CD4-positive, alpha-beta memory T cell (primary cell): ENCODE results near the gene LCE4A. TPM values are rescaled to one million over a fixed set of nuclear protein-coding genes. Genes with fewer than 3 reads are reported as not detected.

Experiments used
- CTCF ChIA-PET: fragments of 350-600 bp; sonication (Branson Sonifier 250); formaldehyde crosslinking; loops from one replicate; lab custom pipeline; 2021; ENCODE audit warnings: inconsistent platforms; ENCODE audit not compliant: partially characterized antibody; lab: Charles Lee
- POLR2A ChIA-PET: fragments of 350-600 bp; sonication (Branson Sonifier 250); formaldehyde crosslinking; loops from one replicate; lab custom pipeline; 2021; ENCODE audit not compliant: partially characterized antibody; lab: Charles Lee
- DNase-seq, 5 donors: peaks; one replicate each; pipeline versions ENCODE4 v3.0.0 to v3.0.0-alpha.2; 2020 to 2022; ENCODE audit warnings: mixed read lengths in 1 of 5
- H3K27ac ChIP-seq: one replicate; pipeline ENCODE4 v1.7.0; 2013; ENCODE audit warnings: low read depth, low read length
- H3K27me3 ChIP-seq: 2 replicates; pipeline ENCODE4 v1.7.0; 2013; ENCODE audit warnings: mild to moderate bottlenecking, low read length, moderate library complexity; ENCODE audit not compliant: insufficient read depth
- H3K36me3 ChIP-seq: 2 replicates; pipeline ENCODE4 v1.7.0; 2013; ENCODE audit warnings: mild to moderate bottlenecking, low read length, moderate library complexity; ENCODE audit not compliant: insufficient read depth
- H3K4me1 ChIP-seq: 2 replicates; pipeline ENCODE4 v1.7.0; 2013; ENCODE audit warnings: mild to moderate bottlenecking, low read length, moderate library complexity; ENCODE audit not compliant: insufficient read depth
- H3K4me3 ChIP-seq, 2 donors: one replicate each; pipeline ENCODE4 v1.7.0; 2013; ENCODE audit warnings: low read length in 2 of 2, mild to moderate bottlenecking in 1 of 2
- H3K9me3 ChIP-seq, 2 donors: one replicate each; pipeline ENCODE4 v1.7.0; 2013; ENCODE audit warnings: low read length in 2 of 2, control low read depth in 1 of 2; ENCODE audit not compliant: control insufficient read depth in 1 of 2
- H3K27ac Mint-ChIP-seq, 7 donors: one replicate each; pipeline ENCODE4 v1.8.0; 2020 to 2021; ENCODE audit warnings: mixed read lengths in 7 of 7, mild to moderate bottlenecking in 6 of 7, inconsistent platforms in 3 of 7, moderate library complexity in 3 of 7
- H3K27me3 Mint-ChIP-seq, 2 donors: one replicate each; pipeline ENCODE4 v1.8.0; 2020 to 2021; ENCODE audit warnings: mixed read lengths in 2 of 2
- H3K36me3 Mint-ChIP-seq, 2 donors: one replicate each; pipeline ENCODE4 v1.8.0; 2020 to 2021; ENCODE audit warnings: mixed read lengths in 2 of 2, inconsistent platforms in 1 of 2, mild to moderate bottlenecking in 1 of 2
- H3K4me1 Mint-ChIP-seq, 4 donors: one replicate each; pipeline ENCODE4 v1.8.0; 2020 to 2021; ENCODE audit warnings: mixed read lengths in 4 of 4, mild to moderate bottlenecking in 1 of 4
- H3K4me3 Mint-ChIP-seq, 8 donors: one replicate each; pipeline ENCODE4 v1.8.0; 2020 to 2021; ENCODE audit warnings: mixed read lengths in 8 of 8, mild to moderate bottlenecking in 7 of 8, moderate library complexity in 6 of 8, inconsistent platforms in 3 of 8
- H3K9me3 Mint-ChIP-seq, 8 donors: one replicate each; pipeline ENCODE4 v1.8.0; 2020 to 2021; ENCODE audit warnings: mixed read lengths in 8 of 8, mild to moderate bottlenecking in 5 of 8, inconsistent platforms in 3 of 8, moderate library complexity in 1 of 8
- intact Hi-C: fragments of 100-400 bp; cut with micrococcal nuclease; formaldehyde crosslinking; loops from one replicate; pipeline ENCODE4 v1.15.1; 2023
- polyA plus RNA-seq, 2 donors: library from polyadenylated mRNA; unstranded; fragments of 300-500 nt; fragmentation: Illumina TruSeq; gene quantifications; one replicate each; pipeline ENCODE4 v1.2.3, GENCODE V29; 2021
- total RNA-seq, 2 experiments: library from RNA; stranded (reverse); gene quantifications; one replicate each; pipeline ENCODE4 v1.2.3, GENCODE V29; 2021

LCE4A gene
- total and polyA plus RNA-seq, 4 experiments from 2014 or later = not detected

DNA sequence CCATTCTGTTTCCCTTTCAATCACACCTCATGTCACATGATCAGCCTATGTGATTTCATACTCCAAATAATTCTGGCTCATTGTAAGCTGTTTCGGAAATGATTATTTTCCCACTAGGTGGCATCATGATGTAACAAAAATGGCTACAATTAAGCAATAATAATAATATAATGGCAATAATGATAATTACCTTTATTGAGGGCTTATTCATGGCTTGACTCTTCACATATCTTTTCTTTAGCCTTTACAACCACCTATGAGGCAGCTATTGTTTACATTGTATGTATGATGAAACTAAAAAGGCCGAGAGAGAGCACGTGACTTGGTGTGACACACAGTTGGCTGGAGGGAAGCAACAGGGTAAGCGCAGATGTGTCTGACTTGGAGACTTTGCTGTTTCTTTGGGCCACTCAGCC is 37.3 kb downstream of the LCE4A start:
- Mint-ChIP-seq H3K4me1 (no peaks in the 10 kb centered on the region), H3K27ac (no peak overlapping the region), H3K4me3 (no peak overlapping the region), H3K36me3 (no peaks in the 10 kb centered on the region), H3K9me3 (no peaks in the 10 kb centered on the region), H3K27me3 (peaks cover 13 to 32% of the 10 kb centered on the region in 2 donors)
- CTCF ChIA-PET = no interaction called here
- intact Hi-C loops = no loop called here
- Histone ChIP-seq H3K4me3 (no peak overlapping the region), H3K36me3 (no peaks in the 10 kb centered on the region), H3K27ac (no peak overlapping the region), H3K27me3 (no peaks in the 10 kb centered on the region), H3K4me1 (no peaks in the 10 kb centered on the region), H3K9me3 (no peaks in the 10 kb centered on the region)
- POLR2A ChIA-PET = no interaction called here
- DNase-seq = no peak

DNA sequence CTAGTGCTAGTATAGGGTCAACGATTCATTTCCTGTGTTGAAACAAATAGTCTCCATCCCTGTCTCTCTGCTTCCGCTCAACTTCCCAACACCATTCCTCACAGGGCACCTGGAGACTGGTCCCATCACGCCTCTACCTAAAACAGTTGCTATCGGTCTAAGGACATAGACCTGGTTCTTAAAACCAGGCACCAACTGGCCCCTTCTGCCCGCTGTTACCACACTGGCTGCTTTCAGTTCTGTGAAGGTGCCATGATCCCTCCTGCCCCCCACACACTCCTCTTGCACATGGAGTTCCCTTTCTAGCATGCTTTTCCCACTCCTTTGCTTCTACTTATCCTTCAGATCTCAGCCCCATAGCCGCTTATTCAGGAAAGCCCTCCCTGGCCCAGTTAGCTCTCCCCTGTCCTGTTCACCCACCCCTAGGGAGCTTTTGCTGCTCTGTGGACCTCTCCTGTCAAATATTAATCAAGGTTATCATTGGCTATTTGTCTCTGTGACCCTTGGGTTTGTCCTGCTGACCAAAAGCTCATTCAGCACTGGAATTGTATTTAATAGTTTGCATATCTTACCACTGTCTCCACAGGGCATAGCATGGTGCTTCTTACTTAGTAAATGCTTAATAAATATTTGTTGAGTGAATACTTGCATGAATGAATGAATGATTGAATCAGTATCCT is 37.9 kb downstream of the LCE4A start:
- ChIA-PET POLR2A (no interaction called here), CTCF (no interaction called here)
- no peaks in the 10 kb centered on the region for H3K36me3 Mint-ChIP-seq
- H3K4me3 Mint-ChIP-seq = no peak overlapping the region
- peaks cover 16 to 37% of the 10 kb centered on the region in 2 donors for H3K27me3 Mint-ChIP-seq
- Histone ChIP-seq H3K27ac (no peak overlapping the region), H3K4me3 (no peak overlapping the region), H3K36me3 (no peaks in the 10 kb centered on the region), H3K27me3 (peaks cover 3% of the 10 kb centered on the region), H3K9me3 (no peaks in the 10 kb centered on the region), H3K4me1 (no peaks in the 10 kb centered on the region)
- intact Hi-C loops = no loop called here
- H3K27ac Mint-ChIP-seq = no peak overlapping the region
- no peak for DNase-seq
- no peaks in the 10 kb centered on the region for H3K4me1 Mint-ChIP-seq
- no peaks in the 10 kb centered on the region for H3K9me3 Mint-ChIP-seq

DNA sequence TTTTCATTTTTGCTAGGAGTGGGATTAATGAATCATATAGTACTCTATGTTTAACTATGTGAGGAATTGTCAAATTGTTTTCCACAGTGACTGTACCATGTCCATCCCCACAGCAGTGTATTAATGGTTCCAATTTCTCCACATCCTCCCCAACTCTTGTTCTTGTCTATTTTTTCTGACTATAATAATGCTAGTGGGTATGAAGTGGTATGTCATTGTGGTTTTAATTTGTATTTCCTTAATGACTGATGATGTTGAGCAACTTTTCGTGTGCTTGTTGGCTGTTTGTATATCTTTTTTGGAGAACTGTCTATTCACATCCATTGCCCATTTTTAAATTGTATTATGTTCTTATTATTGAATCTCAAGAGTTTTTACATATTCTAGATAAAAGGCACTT is 39.9 kb downstream of the LCE4A start:
- POLR2A ChIA-PET = no interaction called here
- peaks cover 3% of the 10 kb centered on the region for H3K27me3 ChIP-seq
- no peaks in the 10 kb centered on the region for H3K9me3 Mint-ChIP-seq
- no peak overlapping the region for H3K27ac ChIP-seq
- no peak for DNase-seq
- peaks cover 18 to 32% of the 10 kb centered on the region in 2 donors for H3K27me3 Mint-ChIP-seq
- H3K36me3 ChIP-seq = no peaks in the 10 kb centered on the region
- H3K4me3 ChIP-seq = no peak overlapping the region
- H3K4me3 Mint-ChIP-seq = no peak overlapping the region
- H3K9me3 ChIP-seq = no peaks in the 10 kb centered on the region
- H3K27ac Mint-ChIP-seq = no peak overlapping the region
- CTCF ChIA-PET = no interaction called here
- intact Hi-C loops = no loop called here
- no peaks in the 10 kb centered on the region for H3K4me1 Mint-ChIP-seq
- no peaks in the 10 kb centered on the region for H3K4me1 ChIP-seq
- H3K36me3 Mint-ChIP-seq = no peaks in the 10 kb centered on the region

DNA sequence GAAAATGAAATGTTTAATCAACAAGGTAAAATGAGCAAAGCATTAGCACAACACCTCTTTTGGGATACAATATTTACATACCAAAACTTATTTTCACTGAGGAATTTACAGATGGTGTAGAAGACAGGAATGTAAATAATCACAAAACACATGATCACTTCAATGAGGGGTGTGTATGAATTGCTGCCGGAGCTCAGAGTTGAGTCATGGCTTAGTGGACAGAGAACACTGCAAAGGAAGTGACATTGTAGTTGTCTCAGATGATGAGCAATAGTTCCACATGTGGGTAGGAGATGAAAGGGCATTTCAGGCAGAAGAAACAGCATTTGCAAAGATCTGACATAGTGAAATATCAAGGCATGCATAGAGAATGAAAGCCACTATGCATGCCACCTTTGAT is 44.3 kb downstream of the LCE4A start:
- H3K36me3 ChIP-seq = no peaks in the 10 kb centered on the region
- Mint-ChIP-seq H3K27ac (no peak overlapping the region), H3K9me3 (no peaks in the 10 kb centered on the region), H3K36me3 (no peaks in the 10 kb centered on the region), H3K4me3 (no peak overlapping the region), H3K27me3 (peaks cover 22 to 25% of the 10 kb centered on the region in 2 donors), H3K4me1 (no peaks in the 10 kb centered on the region)
- H3K27me3 ChIP-seq = peaks cover 3% of the 10 kb centered on the region
- no peaks in the 10 kb centered on the region for H3K9me3 ChIP-seq
- intact Hi-C loops = no loop called here
- CTCF ChIA-PET = no interaction called here
- H3K27ac ChIP-seq = no peak overlapping the region
- no peak for DNase-seq
- H3K4me1 ChIP-seq = no peaks in the 10 kb centered on the region
- POLR2A ChIA-PET = no interaction called here
- H3K4me3 ChIP-seq = no peak overlapping the region

DNA sequence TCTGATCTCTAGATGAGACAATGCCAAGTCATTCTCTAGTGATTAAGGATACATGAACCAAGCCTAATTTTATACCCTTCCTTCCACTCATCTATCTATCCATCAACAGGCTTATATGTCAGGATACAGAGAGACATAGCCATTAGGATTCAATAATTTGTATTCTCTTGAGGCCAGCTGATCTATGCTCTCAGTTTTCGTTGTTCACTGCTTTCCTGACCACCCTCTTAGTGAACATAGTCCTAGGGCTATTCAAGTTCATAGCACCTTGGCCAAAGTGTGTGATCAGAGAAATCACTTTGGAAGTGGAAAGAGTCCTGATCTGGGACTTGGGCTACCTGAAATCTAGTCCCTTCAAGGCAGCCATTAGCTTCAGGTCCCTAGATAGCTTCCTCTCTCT is 45.6 kb downstream of the LCE4A start:
- no peak overlapping the region for H3K27ac ChIP-seq
- no peaks in the 10 kb centered on the region for H3K4me1 ChIP-seq
- H3K27ac Mint-ChIP-seq = no peak overlapping the region
- H3K4me3 ChIP-seq = no peak overlapping the region
- H3K4me3 Mint-ChIP-seq = no peak overlapping the region
- H3K27me3 Mint-ChIP-seq = peaks cover 25% of the 10 kb centered on the region in 2 donors
- no peaks in the 10 kb centered on the region for H3K4me1 Mint-ChIP-seq
- DNase-seq = no peak
- H3K9me3 Mint-ChIP-seq = no peaks in the 10 kb centered on the region
- no peaks in the 10 kb centered on the region for H3K36me3 Mint-ChIP-seq
- H3K27me3 ChIP-seq = peaks cover 3% of the 10 kb centered on the region
- H3K36me3 ChIP-seq = no peaks in the 10 kb centered on the region
- POLR2A ChIA-PET = no interaction called here
- no peaks in the 10 kb centered on the region for H3K9me3 ChIP-seq
- intact Hi-C loops = no loop called here
- CTCF ChIA-PET = no interaction called here

DNA sequence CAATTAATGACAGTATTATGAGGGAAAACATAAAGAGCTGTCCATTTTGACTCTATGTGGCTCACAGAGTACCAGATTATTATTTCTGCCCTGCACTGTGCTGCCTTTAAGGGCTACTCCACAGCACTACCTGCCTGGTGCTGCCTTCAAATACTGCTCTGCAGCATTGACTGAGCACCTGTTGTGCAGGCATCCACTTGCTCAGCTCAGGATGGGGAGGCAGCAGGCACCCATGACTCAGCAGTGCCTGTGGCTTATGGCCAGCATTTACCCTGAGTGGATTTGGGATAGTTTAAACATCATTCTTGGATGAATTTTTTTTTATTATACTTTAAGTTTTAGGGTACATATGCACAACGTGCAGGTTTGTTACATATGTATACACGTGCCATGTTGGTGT is 48.9 kb downstream of the LCE4A start:
- H3K27me3 ChIP-seq = no peaks in the 10 kb centered on the region
- H3K27ac ChIP-seq = no peak overlapping the region
- no peaks in the 10 kb centered on the region for H3K36me3 Mint-ChIP-seq
- ChIA-PET CTCF (no interaction called here), POLR2A (no interaction called here)
- H3K4me3 ChIP-seq = no peak overlapping the region
- no peak for DNase-seq
- H3K27me3 Mint-ChIP-seq = peaks cover 17 to 25% of the 10 kb centered on the region in 2 donors
- no peaks in the 10 kb centered on the region for H3K9me3 ChIP-seq
- H3K4me1 ChIP-seq = no peaks in the 10 kb centered on the region
- H3K36me3 ChIP-seq = no peaks in the 10 kb centered on the region
- intact Hi-C loops = no loop called here
- no peaks in the 10 kb centered on the region for H3K4me1 Mint-ChIP-seq
- H3K27ac Mint-ChIP-seq = no peak overlapping the region
- H3K9me3 Mint-ChIP-seq = peaks cover 0 to 4% (median 0%) of the 10 kb centered on the region in 8 donors
- H3K4me3 Mint-ChIP-seq = no peak overlapping the region

DNA sequence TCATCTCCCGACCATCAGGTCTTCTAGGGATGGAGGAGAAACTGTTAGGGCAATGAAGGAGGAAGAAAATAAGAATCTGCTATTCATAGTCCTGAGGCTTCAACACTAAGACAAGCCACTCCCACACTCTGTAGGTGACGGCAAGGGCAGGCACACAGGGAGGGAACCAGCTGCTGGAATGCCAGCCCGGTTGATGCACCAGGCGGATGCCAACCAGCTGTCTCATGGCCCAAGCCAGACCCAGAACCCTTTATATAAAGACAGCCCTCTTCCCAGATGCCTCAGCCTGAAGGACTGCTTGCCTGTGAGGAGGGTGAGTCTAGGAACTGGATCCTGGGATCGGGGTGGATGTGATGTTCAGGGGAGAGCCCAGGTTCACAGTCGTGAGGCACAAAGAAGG is 49.8 kb downstream of the LCE4A start, which contains the start of gene KPRP:
Gene KPRP, plus strand, starts transcription at position 279 of the 400 bp plus-strand sequence. CDS start 1,564 bp downstream, outside the sequence.
- no peaks in the 10 kb centered on the region for H3K4me1 Mint-ChIP-seq
- POLR2A ChIA-PET = no interaction called here
- H3K4me3 ChIP-seq = no peak within 1 kb of the TSS
- H3K27me3 ChIP-seq = no peaks in the 10 kb centered on the region
- H3K9me3 ChIP-seq = no peaks in the 10 kb centered on the region
- H3K27ac Mint-ChIP-seq = no peak within 1 kb of the TSS
- DNase-seq = no peak
- intact Hi-C loops = no loop called here
- H3K4me1 ChIP-seq = no peaks in the 10 kb centered on the region
- H3K27me3 Mint-ChIP-seq = peaks cover 20 to 25% of the 10 kb centered on the region in 2 donors
- no peaks in the 10 kb centered on the region for H3K36me3 Mint-ChIP-seq
- CTCF ChIA-PET = no interaction called here
- H3K27ac ChIP-seq = no peak within 1 kb of the TSS
- H3K36me3 ChIP-seq = no peaks in the 10 kb centered on the region
- no peak within 1 kb of the TSS for H3K4me3 Mint-ChIP-seq
- peaks cover 0 to 4% (median 0%) of the 10 kb centered on the region in 8 donors for H3K9me3 Mint-ChIP-seq
